SH-SY5Y (cell line): ENCODE results near the gene CC2D2B.

Experiments
- GATA2 ChIP-seq: IDR thresholded peaks from 2 replicates; pipeline ENCODE4 v1.6.1; 2011; ENCODE audit warnings: mild to moderate bottlenecking, low read depth, low read length
- GATA3 ChIP-seq: IDR thresholded peaks from 2 replicates; pipeline ENCODE4 v1.6.1; 2011; ENCODE audit warnings: low read depth, mild to moderate bottlenecking, low read length, moderate library complexity

GRCh38 chr10:96013956-96014355, 106.2 kb downstream of the CC2D2B start:
- TF ChIP-seq GATA2 (no peak), GATA3 (no peak)
